Measurements from ENCODE around the gene FAM187B.

The FAM187B gene

GRCh38 chr19:35249146-35249847 is 20.8 kb upstream of the FAM187B start:
- DNase-seq, result no peak
- peaks cover 33% of the 10 kb centered on the region for H3K36me3 Mint-ChIP-seq (ENCODE audit: low read depth)
- peaks cover 38% of the 10 kb centered on the region for H3K27me3 Mint-ChIP-seq (ENCODE audit: low read depth, poor library complexity)
- peaks cover 17% of the 10 kb centered on the region for H3K9me3 Mint-ChIP-seq
- H3K4me3 Mint-ChIP-seq, result peak overlapping the region; percentile 95
- peaks cover 30% of the 10 kb centered on the region for H3K4me1 Mint-ChIP-seq
- TF ChIP-seq, protein P1, sequence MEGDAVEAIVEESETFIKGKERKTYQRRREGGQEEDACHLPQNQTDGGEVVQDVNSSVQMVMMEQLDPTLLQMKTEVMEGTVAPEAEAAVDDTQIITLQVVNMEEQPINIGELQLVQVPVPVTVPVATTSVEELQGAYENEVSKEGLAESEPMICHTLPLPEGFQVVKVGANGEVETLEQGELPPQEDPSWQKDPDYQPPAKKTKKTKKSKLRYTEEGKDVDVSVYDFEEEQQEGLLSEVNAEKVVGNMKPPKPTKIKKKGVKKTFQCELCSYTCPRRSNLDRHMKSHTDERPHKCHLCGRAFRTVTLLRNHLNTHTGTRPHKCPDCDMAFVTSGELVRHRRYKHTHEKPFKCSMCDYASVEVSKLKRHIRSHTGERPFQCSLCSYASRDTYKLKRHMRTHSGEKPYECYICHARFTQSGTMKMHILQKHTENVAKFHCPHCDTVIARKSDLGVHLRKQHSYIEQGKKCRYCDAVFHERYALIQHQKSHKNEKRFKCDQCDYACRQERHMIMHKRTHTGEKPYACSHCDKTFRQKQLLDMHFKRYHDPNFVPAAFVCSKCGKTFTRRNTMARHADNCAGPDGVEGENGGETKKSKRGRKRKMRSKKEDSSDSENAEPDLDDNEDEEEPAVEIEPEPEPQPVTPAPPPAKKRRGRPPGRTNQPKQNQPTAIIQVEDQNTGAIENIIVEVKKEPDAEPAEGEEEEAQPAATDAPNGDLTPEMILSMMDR (IDR thresholded peaks at IDR 0.05), result no peak
- H3K27ac Mint-ChIP-seq, result peak overlapping the region; percentile 100

- Mint-ChIP-seq H3K36me3 (ENCODE audit: low read depth) (peaks cover 33% of the 10 kb centered on the region), H3K27ac (peak within 1 kb of the TSS; percentile 100), H3K27me3 (ENCODE audit: low read depth, poor library complexity) (peaks cover 42% of the 10 kb centered on the region), H3K9me3 (peaks cover 22% of the 10 kb centered on the region), H3K4me3 (peak within 1 kb of the TSS; percentile 95), H3K4me1 (peaks cover 30% of the 10 kb centered on the region)
- DNase-seq, result peak; percentile 75
- TF ChIP-seq, protein P1 (IDR thresholded peaks at IDR 0.05), result no peak
Observed at GRCh38 chr19:35248310-35249145, 20.0 kb upstream of the FAM187B start, which contains the start of gene LSR. TSS of gene LSR (plus strand) at chr19:35249002. CDS start at chr19:35249023, 21 bp downstream.

DNA sequence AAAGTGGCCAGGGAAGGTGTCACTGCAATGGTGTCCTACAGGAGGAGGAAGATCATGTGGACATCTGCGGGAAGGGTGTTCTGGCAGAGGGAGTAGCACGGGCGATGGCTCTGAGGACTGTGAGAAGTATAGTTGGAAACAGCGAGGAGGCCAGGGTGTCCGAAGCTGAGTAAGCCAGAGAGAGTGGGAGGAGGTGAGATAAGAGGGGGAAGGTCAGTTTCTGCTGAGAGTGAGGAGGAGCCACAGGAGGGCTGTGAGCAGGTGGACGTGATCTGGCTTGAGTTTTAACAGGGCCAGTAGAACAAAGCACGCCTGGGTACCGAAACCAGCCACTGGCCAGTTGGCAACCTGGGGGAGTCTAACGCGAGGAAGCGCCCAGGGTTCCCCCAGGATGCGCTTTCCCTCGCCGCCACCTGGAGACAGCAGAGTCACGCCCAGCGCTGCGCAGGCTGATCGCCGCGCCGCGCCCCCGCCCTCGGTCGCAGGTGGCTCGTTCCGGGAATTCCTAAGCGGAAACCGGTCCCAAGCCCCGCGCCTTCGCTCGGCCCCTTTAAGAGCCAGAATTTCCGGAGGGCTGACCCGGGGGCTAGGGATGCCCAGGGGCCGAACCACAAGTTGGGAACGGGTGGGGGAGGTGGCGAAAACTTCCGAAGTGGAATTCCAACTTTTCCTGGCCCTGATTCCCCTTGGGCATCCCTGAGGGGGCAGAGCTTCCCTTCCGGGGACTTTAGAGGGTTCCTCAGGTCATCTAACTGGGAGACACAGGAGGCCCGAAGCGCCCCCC is 19.2 kb upstream of the FAM187B start:
- peaks cover 27% of the 10 kb centered on the region for H3K36me3 Mint-ChIP-seq (ENCODE audit: low read depth)
- TF ChIP-seq, protein P1 (IDR thresholded peaks at IDR 0.05), result peak; percentile 46
- peak overlapping the region; percentile 95 for H3K4me3 Mint-ChIP-seq
- H3K27me3 Mint-ChIP-seq (ENCODE audit: low read depth, poor library complexity), result peaks cover 45% of the 10 kb centered on the region
- peaks cover 27% of the 10 kb centered on the region for H3K9me3 Mint-ChIP-seq
- DNase-seq, result peak; percentile 85
- peak overlapping the region; percentile 100 for H3K27ac Mint-ChIP-seq
- H3K4me1 Mint-ChIP-seq, result peaks cover 30% of the 10 kb centered on the region

DNA sequence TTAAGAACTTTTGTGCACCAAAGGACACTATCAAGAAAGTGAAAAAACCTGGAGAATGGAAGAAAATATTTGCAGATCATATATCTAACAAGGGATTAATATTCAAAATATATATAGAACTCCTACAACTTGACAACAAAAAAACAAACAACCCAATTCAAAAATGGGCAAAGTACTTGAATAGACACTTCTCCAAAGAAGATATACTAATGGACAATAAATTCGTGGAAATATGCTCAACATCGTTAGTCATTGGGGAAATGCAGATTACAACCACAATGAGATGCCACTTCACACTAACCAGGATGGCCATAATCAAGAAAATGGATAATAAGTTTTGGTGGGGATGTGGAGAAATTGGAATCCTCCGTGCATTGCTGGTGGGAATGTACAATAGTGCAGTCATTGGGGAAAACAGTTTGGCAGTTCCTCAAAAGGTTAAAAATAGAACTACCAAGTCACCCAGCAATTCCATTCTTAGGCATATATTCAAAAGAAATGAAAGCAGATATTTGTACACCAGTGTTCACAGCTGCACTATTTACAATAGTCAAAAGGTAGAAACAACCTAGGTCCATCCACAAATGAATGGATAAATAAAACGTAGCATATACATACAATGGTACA is 18.0 kb upstream of the FAM187B start:
- TF ChIP-seq, protein P1 (IDR thresholded peaks at IDR 0.05), result no peak
- Mint-ChIP-seq H3K27ac (no peak overlapping the region), H3K9me3 (peaks cover 36% of the 10 kb centered on the region), H3K4me3 (peak overlapping the region; percentile 95), H3K27me3 (ENCODE audit: low read depth, poor library complexity) (peaks cover 41% of the 10 kb centered on the region), H3K4me1 (peaks cover 30% of the 10 kb centered on the region), H3K36me3 (ENCODE audit: low read depth) (peaks cover 18% of the 10 kb centered on the region)
- DNase-seq, result no peak

GRCh38 chr19:35241417-35241816 is 12.9 kb upstream of the FAM187B start:
- H3K4me3 Mint-ChIP-seq, result no peak overlapping the region
- H3K27me3 Mint-ChIP-seq (ENCODE audit: low read depth, poor library complexity), result peaks cover 27% of the 10 kb centered on the region
- peaks cover 57% of the 10 kb centered on the region for H3K9me3 Mint-ChIP-seq
- H3K36me3 Mint-ChIP-seq (ENCODE audit: low read depth), result peaks cover 4% of the 10 kb centered on the region
- no peak overlapping the region for H3K27ac Mint-ChIP-seq
- no peaks in the 10 kb centered on the region for H3K4me1 Mint-ChIP-seq
- TF ChIP-seq, protein P1 (IDR thresholded peaks at IDR 0.05), result no peak
- no peak for DNase-seq

Data from nephron progenitor cell (in vitro differentiated cells).